ENCODE results near the gene IDI1.

The IDI1 gene

DNA sequence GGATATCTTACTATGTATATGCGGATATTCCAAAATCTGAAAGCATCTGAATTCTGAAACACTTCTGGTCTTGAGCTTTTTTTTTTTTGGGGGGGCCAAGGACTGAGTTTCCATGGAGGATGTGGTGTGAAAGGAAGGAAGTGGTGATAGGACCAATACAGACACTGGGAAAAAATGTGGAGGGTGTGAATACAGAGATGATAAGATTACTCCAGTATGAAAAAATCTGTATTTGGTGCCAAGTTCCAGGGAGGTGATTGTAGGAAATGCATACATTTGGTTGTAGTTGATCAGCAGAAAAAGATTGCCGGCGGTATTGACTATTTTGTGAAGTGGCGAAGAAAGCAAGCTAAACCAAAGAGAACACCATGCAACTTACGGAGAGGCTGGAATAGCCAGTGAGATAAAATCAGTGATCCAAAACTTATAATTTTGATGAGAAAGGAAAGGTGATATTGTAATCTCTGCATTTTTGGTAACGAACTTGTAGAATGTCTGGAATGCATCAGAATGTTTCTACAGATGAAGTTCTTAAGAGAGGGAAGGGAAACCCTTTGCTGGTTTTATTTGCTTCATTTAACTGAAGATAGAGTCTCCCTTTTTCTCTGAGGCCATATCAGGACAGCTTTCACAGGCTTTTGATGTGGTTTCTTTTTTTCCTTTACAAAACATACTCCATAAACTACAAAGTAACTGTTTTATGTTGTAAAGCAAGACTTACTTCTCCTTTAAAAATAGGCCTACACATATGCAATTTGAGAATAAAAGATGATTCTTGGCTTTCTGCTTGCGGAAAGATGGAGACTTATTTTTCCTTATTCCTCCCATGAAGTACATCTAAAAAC is 13.2 kb upstream of the IDI1 start:
- ChIA-PET CTCF (interaction anchor here (0.7 kb wide), 1 partner anchor 108 kb away, joined by 3 read pairs; no protein-coding TSS in a partner anchor), POLR2A (interaction anchor here (1.2 kb wide), 1 partner anchor 13 kb away, joined by 3 read pairs; the partner anchor contains the start of gene IDI1)
- TF ChIP-seq SUZ12 (IDR thresholded peaks at IDR 0.05) (no peak), FOXA1 (IDR thresholded peaks at IDR 0.05) (no peak)
- no peak for DNase-seq (ENCODE audit: extremely low spot score)

GRCh38 chr10:1059902-1060301 is 11.0 kb upstream of the IDI1 start:
- TF ChIP-seq FOXM1 (IDR thresholded peaks at IDR 0.05; ENCODE audit: borderline replicate concordance) (no peak), CTBP1 (IDR thresholded peaks at IDR 0.05; ENCODE audit: borderline replicate concordance) (no peak), ELF4 (IDR thresholded peaks at IDR 0.05) (no peak), ZNF384 (IDR thresholded peaks at IDR 0.05) (no peak), NFRKB (IDR thresholded peaks at IDR 0.05) (no peak), TARDBP (IDR thresholded peaks at IDR 0.05) (no peak)
- DNase-seq (ENCODE audit: extremely low spot score), result no peak
- CTCF ChIA-PET, result no interaction called here
- POLR2A ChIA-PET, result interaction anchor here (1.3 kb wide), 1 partner anchor 11 kb away, joined by 4 read pairs; the partner anchor contains the start of gene IDI1

DNA sequence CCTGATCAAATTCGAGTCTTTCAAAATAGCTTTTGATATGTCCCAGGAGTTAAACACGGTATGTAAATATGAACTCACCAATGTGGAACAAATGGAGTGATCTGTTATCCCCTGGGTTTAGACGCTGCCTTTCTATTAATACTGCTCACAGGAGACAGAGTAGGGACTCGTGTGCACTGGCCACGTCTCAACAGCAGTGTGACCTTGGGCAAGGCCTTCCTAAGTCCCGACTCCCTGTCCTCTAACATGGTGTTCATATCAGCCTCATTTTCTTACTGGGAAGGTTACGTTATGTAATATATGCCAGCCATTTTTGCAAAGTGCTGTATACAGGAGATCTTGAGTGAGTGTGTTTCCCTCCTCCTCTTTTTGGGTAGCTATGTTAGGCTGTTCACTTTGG is 9.1 kb upstream of the IDI1 start:
- ChIA-PET POLR2A (interaction anchor here (1.0 kb wide), 1 partner anchor 9 kb away, joined by 3 read pairs; the partner anchor contains the start of gene IDI1), CTCF (no interaction called here)
- DNase-seq (ENCODE audit: extremely low spot score), result no peak
- TF ChIP-seq ELF4 (IDR thresholded peaks at IDR 0.05) (no peak), LEF1 (IDR thresholded peaks at IDR 0.05; ENCODE audit: borderline replicate concordance) (no peak)

DNA sequence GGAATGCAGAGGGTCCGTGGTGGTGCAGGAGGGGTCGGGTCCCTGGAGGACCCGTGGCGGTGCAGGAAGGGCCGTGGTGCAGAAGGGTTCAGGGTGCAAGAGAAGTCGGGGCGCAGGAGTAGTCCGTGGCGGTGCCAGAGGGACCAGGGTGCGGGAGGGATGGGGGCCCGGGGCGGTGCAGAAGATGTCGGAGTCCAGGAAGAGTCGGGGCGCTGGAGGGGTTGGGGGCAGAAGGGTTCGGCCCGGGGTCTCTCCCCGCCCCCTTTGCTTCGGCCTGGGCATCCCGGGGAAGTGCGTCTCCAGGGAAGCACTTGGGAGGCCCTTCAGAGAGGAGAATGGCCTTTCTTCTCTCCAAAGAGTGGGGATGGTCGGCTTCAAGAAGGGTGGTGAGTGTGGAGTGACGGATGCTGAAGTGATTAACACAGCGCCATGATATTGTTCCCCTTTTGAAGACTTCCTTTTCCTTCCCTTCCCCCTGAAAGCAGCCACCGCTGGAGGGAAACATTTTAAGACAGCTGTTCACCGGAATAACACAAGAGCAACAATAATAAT is 8.3 kb upstream of the IDI1 start:
- ChIA-PET CTCF (no interaction called here), POLR2A (interaction anchor here (1.0 kb wide), 1 partner anchor 8 kb away, joined by 3 read pairs; the partner anchor contains the start of gene IDI1)
- peak; percentile 15 for DNase-seq (ENCODE audit: extremely low spot score)
- TF ChIP-seq TARDBP (IDR thresholded peaks at IDR 0.05) (no peak), FOXK2 (IDR thresholded peaks at IDR 0.05) (no peak), SUZ12 (IDR thresholded peaks at IDR 0.05) (no peak), FOXA1 (IDR thresholded peaks at IDR 0.05) (no peak)

GRCh38 chr10:1056326-1057105 is 7.6 kb upstream of the IDI1 start, which contains the start of gene WDR37:
Gene WDR37, plus strand, starts transcription at chr10:1056385. Its CDS starts 15,771 bp downstream, at chr10:1072156.
- TF ChIP-seq LEF1 (IDR thresholded peaks at IDR 0.05; ENCODE audit: borderline replicate concordance), result peak; percentile 57
- no peak for TF ChIP-seq ZNF384 (IDR thresholded peaks at IDR 0.05)
- TF ChIP-seq, protein P1, sequence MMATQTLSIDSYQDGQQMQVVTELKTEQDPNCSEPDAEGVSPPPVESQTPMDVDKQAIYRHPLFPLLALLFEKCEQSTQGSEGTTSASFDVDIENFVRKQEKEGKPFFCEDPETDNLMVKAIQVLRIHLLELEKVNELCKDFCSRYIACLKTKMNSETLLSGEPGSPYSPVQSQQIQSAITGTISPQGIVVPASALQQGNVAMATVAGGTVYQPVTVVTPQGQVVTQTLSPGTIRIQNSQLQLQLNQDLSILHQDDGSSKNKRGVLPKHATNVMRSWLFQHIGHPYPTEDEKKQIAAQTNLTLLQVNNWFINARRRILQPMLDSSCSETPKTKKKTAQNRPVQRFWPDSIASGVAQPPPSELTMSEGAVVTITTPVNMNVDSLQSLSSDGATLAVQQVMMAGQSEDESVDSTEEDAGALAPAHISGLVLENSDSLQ (IDR thresholded peaks at IDR 0.05), result peak; percentile 43
- TF ChIP-seq ELF4 (IDR thresholded peaks at IDR 0.05), result peak; percentile 73
- peak; percentile 72 for TF ChIP-seq ARNT (IDR thresholded peaks at IDR 0.05)
- DNase-seq (ENCODE audit: extremely low spot score), result peak; percentile 91
- POLR2A ChIA-PET, result no interaction called here
- CTCF ChIA-PET, result no interaction called here

DNA sequence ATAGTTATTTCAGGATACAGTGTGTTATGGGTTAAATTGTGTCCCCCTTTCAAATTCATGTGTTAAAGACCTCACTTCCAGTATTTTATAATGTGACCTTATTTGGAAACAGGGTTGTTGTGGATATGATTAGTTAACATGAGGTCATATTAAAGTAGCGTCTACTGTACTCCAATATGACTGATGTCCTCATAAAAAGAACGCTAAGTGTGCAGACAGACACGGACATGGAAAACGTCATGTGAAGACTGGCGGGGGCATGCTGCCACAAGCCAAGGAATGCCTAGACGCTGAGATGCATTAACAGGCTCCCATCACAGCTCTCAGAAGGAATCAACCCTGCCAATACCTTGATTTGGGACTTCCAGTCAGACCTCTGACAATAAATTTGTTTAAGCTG is 5.8 kb upstream of the IDI1 start:
- ChIA-PET CTCF (no interaction called here), POLR2A (no interaction called here)
- peak; percentile 26 for DNase-seq (ENCODE audit: extremely low spot score)
- TF ChIP-seq BHLHE40 (IDR thresholded peaks at IDR 0.05; ENCODE audit: borderline replicate concordance), result no peak
- peak; percentile 92 for TF ChIP-seq CTBP1 (IDR thresholded peaks at IDR 0.05; ENCODE audit: borderline replicate concordance)
- TF ChIP-seq SUZ12 (IDR thresholded peaks at IDR 0.05), result no peak
- TF ChIP-seq SP1 (IDR thresholded peaks at IDR 0.05), result no peak
- no peak for TF ChIP-seq TARDBP (IDR thresholded peaks at IDR 0.05)
- TF ChIP-seq, protein P1 (IDR thresholded peaks at IDR 0.05), result peak; percentile 92
- TF ChIP-seq HDGF (IDR thresholded peaks at IDR 0.05; ENCODE audit: borderline replicate concordance), result no peak
- TF ChIP-seq ZNF384 (IDR thresholded peaks at IDR 0.05), result no peak
- peak; percentile 94 for TF ChIP-seq ARNT (IDR thresholded peaks at IDR 0.05)
- no peak for TF ChIP-seq FOXM1 (IDR thresholded peaks at IDR 0.05; ENCODE audit: borderline replicate concordance)
- TF ChIP-seq FOXA1 (IDR thresholded peaks at IDR 0.05), result no peak
- TF ChIP-seq ELF4 (IDR thresholded peaks at IDR 0.05), result no peak

DNA sequence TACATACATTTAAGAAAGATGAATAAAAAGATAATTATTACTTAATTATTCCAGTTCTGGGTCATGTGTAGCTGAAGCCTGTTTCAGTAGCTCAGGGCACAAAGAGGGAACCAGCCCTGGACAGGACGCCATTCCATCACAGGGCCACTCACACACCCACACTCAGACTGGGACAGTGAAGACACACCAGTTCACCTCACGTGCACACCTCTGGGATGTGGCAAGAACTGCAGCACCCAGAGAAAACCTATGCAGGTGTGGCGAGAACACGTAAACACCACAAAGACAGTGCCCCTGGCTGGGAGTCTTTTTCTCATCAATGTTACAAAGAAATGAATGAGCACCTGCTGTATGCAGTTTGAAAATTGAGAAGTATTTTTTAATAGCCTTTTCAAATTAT is 1.6 kb upstream of the IDI1 start:
- ChIA-PET CTCF (interaction anchor here (0.6 kb wide), 1 partner anchor 158 kb away, joined by 3 read pairs; no protein-coding TSS in a partner anchor), POLR2A (no interaction called here)

More for the DNA sequence above, 1.6 kb upstream of the IDI1 start:
- no peak for DNase-seq (ENCODE audit: extremely low spot score)
- TF ChIP-seq L3MBTL2 (conservative IDR thresholded peaks at IDR 0.05) (no peak), FOXK2 (IDR thresholded peaks at IDR 0.05) (no peak), LEF1 (IDR thresholded peaks at IDR 0.05; ENCODE audit: borderline replicate concordance) (no peak), SUZ12 (IDR thresholded peaks at IDR 0.05) (no peak), CTBP1 (IDR thresholded peaks at IDR 0.05; ENCODE audit: borderline replicate concordance) (no peak), ARNT (IDR thresholded peaks at IDR 0.05) (no peak), HDGF (IDR thresholded peaks at IDR 0.05; ENCODE audit: borderline replicate concordance) (no peak), TARDBP (IDR thresholded peaks at IDR 0.05) (no peak), BHLHE40 (IDR thresholded peaks at IDR 0.05; ENCODE audit: borderline replicate concordance) (no peak)

Data from HEK293T (cell line).